GM12892 (cell line): Measurements from ENCODE around the gene CST6. TPM values are rescaled to one million over a fixed set of nuclear protein-coding genes. Genes with fewer than 3 reads are reported as not detected.

Source experiments
- DNase-seq: peaks from one replicate; pipeline ENCODE4 v3.0.0; 2011; ENCODE audit not compliant: insufficient read length
- FAIRE-seq: peaks from 2 replicates; lab custom pipeline; 2011; peaks lifted over from hg19 to GRCh38; lab: Jason Lieb, UNC
- POLR2A ChIP-seq: IDR thresholded peaks from 2 replicates; pipeline ENCODE4 v1.6.1; 2011; ENCODE audit warnings: low read depth, low read length, control low read depth
- POLR2AphosphoS5 ChIP-seq: IDR thresholded peaks from 2 replicates; pipeline ENCODE4 v1.6.1; 2011; ENCODE audit warnings: low read depth, low read length, control low read depth
- TAF1 ChIP-seq: IDR thresholded peaks from 2 replicates; pipeline ENCODE4 v1.6.1; 2011; ENCODE audit warnings: low read depth, mild to moderate bottlenecking, control low read depth, low read length, borderline replicate concordance
- polyA plus RNA-seq: library from polyadenylated mRNA; unstranded; fragments of >200 nt; gene quantifications from one replicate; pipeline ENCODE4 v1.2.1, GENCODE V29; 2012; ENCODE audit warnings: missing spikeins, inconsistent platforms; ENCODE audit not compliant: missing spikeins

Gene CST6
- polyA plus RNA-seq = not detected

- FAIRE-seq = no peak
- no peak for DNase-seq
- TF ChIP-seq TAF1 = no peak
- TF ChIP-seq POLR2A = no peak
- TF ChIP-seq POLR2AphosphoS5 = no peak
These were observed at the start of gene CST6 for GRCh38 chr11:66011785-66012303. CST6 (plus strand) TSS chr11:66012008; CDS start chr11:66012045, 37 bp downstream.

GRCh38 chr11:65962141-65962564, 49.7 kb upstream of the CST6 start:
- FAIRE-seq (peak; percentile 42), DNase-seq (no peak)

GRCh38 chr11:65964906-65965305, 46.9 kb upstream of the CST6 start:
- no peak for FAIRE-seq
- TF ChIP-seq POLR2A (no peak), TAF1 (no peak), POLR2AphosphoS5 (no peak)
- no peak for DNase-seq

More at GRCh38 chr11:65962141-65962564, 49.7 kb upstream of the CST6 start:
- no peak for TF ChIP-seq POLR2A
- TF ChIP-seq POLR2AphosphoS5 = no peak
- TF ChIP-seq TAF1 = no peak

GRCh38 chr11:65965986-65966762, 45.6 kb upstream of the CST6 start:
- DNase-seq = no peak
- no peak for TF ChIP-seq POLR2AphosphoS5
- TF ChIP-seq TAF1 = no peak
- TF ChIP-seq POLR2A = no peak
- no peak for FAIRE-seq

GRCh38 chr11:65967329-65967934, 44.4 kb upstream of the CST6 start:
- no peak for DNase-seq
- no peak for FAIRE-seq
- no peak for TF ChIP-seq TAF1
- no peak for TF ChIP-seq POLR2A
- TF ChIP-seq POLR2AphosphoS5 = no peak

GRCh38 chr11:65968600-65969482, 43.0 kb upstream of the CST6 start:
- no peak for DNase-seq
- no peak for TF ChIP-seq TAF1
- TF ChIP-seq POLR2AphosphoS5 = no peak
- no peak for TF ChIP-seq POLR2A
- peak; percentile 40 for FAIRE-seq

- DNase-seq = no peak
- no peak for TF ChIP-seq TAF1
- TF ChIP-seq POLR2AphosphoS5 = no peak
- TF ChIP-seq POLR2A = no peak
- no peak for FAIRE-seq
These were observed 39.7 kb upstream of the CST6 start for GRCh38 chr11:65972116-65972515.

- TF ChIP-seq POLR2A = no peak
- no peak for TF ChIP-seq TAF1
- no peak; the same call in 1 of the 2 replicates for TF ChIP-seq POLR2AphosphoS5
- DNase-seq (no peak), FAIRE-seq (no peak)
These were observed 38.2 kb upstream of the CST6 start for GRCh38 chr11:65973439-65974110.

- DNase-seq = no peak
- TF ChIP-seq POLR2AphosphoS5 (peak; percentile 17; the same call in 1 of the 2 replicates), TAF1 (no peak)
- FAIRE-seq = no peak
These were observed 36.0 kb upstream of the CST6 start for GRCh38 chr11:65975771-65976170.

GRCh38 chr11:65976216-65977176, 35.3 kb upstream of the CST6 start:
- no peak for FAIRE-seq
- DNase-seq = no peak
- no peak; the same call in none of the 2 replicates for TF ChIP-seq POLR2AphosphoS5
- peak; percentile 11; the same call in 1 of the 2 replicates for TF ChIP-seq POLR2A
